ENCODE measurements around the gene AKAP12. TPM values are rescaled to one million over a fixed set of nuclear protein-coding genes. Genes with fewer than 3 reads are reported as not detected.

The AKAP12 gene
- total RNA-seq, 1 donor from 2014 or later, result 40.8 TPM

DNA sequence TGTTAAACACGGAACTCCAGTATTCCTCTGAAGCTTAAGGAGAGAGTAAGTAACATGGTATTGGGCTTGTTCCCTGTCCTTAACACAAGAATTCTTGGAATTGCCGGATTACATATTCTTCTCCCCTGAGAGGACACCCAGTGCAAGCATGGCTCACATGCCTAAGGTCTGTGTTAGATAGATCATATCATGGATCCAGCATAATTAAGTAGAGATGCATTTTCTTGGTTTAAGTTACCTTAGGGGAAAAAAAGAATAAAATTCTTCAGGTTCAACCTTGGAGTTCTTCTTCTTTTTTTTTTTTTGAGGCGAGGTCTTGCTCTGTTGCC is 53.9 kb downstream of the AKAP12 start:
- Histone ChIP-seq H3K4me1 (peaks cover 10% of the 10 kb centered on the region), H3K27ac (peak overlapping the region; percentile 37), H3K9me3 (no peaks in the 10 kb centered on the region), H3K27me3 (no peaks in the 10 kb centered on the region), H3K36me3 (no peaks in the 10 kb centered on the region), H3K4me3 (no peak overlapping the region)
- ATAC-seq (no peak), DNase-seq (no peak)
- intact Hi-C loops (cut with DNase I), result no loop called here
- TF ChIP-seq, protein P1, sequence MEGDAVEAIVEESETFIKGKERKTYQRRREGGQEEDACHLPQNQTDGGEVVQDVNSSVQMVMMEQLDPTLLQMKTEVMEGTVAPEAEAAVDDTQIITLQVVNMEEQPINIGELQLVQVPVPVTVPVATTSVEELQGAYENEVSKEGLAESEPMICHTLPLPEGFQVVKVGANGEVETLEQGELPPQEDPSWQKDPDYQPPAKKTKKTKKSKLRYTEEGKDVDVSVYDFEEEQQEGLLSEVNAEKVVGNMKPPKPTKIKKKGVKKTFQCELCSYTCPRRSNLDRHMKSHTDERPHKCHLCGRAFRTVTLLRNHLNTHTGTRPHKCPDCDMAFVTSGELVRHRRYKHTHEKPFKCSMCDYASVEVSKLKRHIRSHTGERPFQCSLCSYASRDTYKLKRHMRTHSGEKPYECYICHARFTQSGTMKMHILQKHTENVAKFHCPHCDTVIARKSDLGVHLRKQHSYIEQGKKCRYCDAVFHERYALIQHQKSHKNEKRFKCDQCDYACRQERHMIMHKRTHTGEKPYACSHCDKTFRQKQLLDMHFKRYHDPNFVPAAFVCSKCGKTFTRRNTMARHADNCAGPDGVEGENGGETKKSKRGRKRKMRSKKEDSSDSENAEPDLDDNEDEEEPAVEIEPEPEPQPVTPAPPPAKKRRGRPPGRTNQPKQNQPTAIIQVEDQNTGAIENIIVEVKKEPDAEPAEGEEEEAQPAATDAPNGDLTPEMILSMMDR (IDR thresholded peaks at IDR 0.05), result no peak

DNA sequence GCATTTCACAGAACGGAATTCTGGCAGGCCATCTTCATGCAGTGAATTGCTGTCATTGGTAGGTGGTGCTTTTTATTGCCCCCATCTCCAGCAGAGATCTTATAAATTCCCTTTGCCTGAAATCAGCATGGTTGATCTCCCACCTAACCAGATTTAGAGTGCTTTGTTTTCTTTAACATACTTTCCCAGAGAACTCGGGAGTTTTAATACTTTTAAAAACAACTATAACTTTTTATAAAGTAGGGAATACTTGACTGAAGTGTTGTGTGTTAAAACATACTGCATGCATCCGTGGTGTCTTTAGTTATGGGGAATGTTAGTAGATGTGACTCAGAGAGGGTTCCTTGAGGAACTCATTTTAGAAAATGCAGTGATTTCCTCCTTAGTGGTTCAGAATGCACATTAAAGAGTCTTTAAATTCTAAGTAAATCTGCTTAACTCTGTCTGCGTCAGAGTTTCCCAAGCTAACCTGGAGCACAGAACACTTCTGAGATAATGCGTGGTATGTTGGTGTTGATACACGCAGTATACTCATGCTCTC is 54.9 kb downstream of the AKAP12 start:
- Histone ChIP-seq H3K27ac (peak overlapping the region; percentile 6), H3K27me3 (no peaks in the 10 kb centered on the region), H3K9me3 (no peaks in the 10 kb centered on the region), H3K4me3 (no peak overlapping the region), H3K36me3 (no peaks in the 10 kb centered on the region), H3K4me1 (peaks cover 18% of the 10 kb centered on the region)
- TF ChIP-seq, protein P1 (IDR thresholded peaks at IDR 0.05), result no peak
- DNase-seq (no peak), ATAC-seq (no peak)
- intact Hi-C loops (cut with DNase I), result no loop called here

DNA sequence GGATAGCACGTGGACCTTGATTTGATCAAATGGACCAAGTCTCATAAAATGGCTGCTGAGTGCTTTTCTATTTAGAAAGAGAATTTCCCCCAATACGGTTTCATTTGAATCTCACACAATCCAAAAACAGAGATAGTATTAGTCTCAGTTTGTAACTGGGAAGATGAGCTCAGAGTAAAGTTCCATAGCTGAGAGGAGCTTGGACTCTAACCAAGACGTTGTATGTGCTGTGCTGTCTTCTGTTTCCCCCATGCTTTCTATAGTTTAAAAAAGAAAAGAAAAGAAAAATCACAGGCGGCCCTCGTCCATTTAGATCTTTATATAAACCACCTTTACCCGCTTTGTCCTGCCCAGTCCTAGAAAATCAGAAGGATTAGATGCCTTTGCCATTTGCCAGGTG is 58.1 kb downstream of the AKAP12 start:
- intact Hi-C loops (cut with DNase I), result no loop called here
- ATAC-seq, result no peak

DNA sequence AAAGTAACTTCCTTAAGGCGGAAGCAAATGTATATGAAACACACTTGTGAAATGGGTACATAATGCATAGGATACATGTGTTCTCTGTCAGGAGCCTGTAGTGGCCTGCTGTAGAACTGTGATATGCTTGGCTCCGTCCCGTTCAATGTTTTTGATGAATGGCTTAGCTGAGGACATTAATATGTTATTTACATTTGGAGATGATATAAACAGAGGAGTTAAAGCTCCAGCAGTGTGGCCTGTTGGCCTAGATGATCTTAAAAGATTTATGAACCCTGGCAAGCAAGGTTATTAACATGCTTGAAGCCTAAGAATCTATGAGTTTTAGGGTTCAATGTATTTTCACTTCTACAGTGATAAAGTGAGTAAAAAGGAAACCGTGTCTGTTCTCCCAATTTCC is 59.2 kb downstream of the AKAP12 start:
- no peak for ATAC-seq
- intact Hi-C loops (cut with DNase I), result no loop called here
- H3K4me3 ChIP-seq, result no peak overlapping the region
- H3K4me1 ChIP-seq, result peaks cover 8% of the 10 kb centered on the region
- DNase-seq, result no peak
- TF ChIP-seq, protein P1 (IDR thresholded peaks at IDR 0.05), result no peak
- no peaks in the 10 kb centered on the region for H3K27me3 ChIP-seq
- no peaks in the 10 kb centered on the region for H3K9me3 ChIP-seq
- H3K27ac ChIP-seq, result no peak overlapping the region
- no peaks in the 10 kb centered on the region for H3K36me3 ChIP-seq

More for the DNA sequence above, 58.1 kb downstream of the AKAP12 start:
- H3K27ac ChIP-seq, result no peak overlapping the region
- H3K9me3 ChIP-seq, result no peaks in the 10 kb centered on the region
- no peak for DNase-seq
- H3K36me3 ChIP-seq, result no peaks in the 10 kb centered on the region
- peaks cover 9% of the 10 kb centered on the region for H3K4me1 ChIP-seq
- H3K27me3 ChIP-seq, result no peaks in the 10 kb centered on the region
- no peak overlapping the region for H3K4me3 ChIP-seq
- TF ChIP-seq, protein P1 (IDR thresholded peaks at IDR 0.05), result no peak

DNA sequence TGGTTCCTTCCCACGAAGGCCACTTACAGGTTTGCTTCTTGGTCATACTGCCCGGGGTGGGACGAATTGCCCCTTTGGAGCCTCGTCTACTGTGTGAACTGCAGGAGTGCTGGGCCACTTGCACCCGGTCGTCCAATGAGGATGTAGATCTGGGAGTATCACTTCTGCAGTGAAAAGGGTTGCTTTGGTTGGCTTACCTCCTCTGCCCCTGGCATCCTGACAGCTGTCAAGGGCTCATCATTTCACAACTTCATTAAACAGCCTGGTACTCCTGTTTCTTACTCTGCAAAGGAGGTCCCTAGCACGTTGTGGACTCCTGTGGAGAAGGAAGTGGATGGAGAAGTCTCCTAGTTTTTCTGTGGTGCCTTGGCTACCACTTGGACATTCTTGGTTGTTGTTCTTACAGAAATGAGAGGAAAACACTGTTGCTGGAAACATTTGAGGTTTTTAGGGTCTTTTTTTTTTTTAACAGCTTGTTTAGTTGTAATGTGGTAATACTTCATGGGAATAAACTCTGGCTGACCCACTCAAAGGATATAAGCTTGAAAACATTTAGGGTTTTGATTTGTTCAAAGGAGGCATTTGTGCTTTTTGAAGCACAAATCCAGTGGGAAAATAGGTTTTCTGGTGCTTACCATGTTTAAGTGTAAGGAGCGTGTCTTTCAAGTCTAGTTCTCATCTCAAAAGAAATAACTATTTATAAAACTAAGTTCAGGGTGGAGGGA is 60.7 kb downstream of the AKAP12 start:
- Histone ChIP-seq H3K27me3 (no peaks in the 10 kb centered on the region), H3K36me3 (no peaks in the 10 kb centered on the region), H3K4me1 (peaks cover 8% of the 10 kb centered on the region), H3K9me3 (no peaks in the 10 kb centered on the region), H3K4me3 (no peak overlapping the region), H3K27ac (no peak overlapping the region)
- TF ChIP-seq, protein P1 (IDR thresholded peaks at IDR 0.05), result no peak
- intact Hi-C loops (cut with DNase I), result no loop called here
- ATAC-seq (no peak), DNase-seq (no peak)
